Left hindlimb (tissue), 1 donor: ENCODE results near the gene PLCB4.

Experiments used
- DNase-seq: peaks from one replicate; pipeline ENCODE4 v3.0.0-alpha.2; 2018

Gene PLCB4

DNA sequence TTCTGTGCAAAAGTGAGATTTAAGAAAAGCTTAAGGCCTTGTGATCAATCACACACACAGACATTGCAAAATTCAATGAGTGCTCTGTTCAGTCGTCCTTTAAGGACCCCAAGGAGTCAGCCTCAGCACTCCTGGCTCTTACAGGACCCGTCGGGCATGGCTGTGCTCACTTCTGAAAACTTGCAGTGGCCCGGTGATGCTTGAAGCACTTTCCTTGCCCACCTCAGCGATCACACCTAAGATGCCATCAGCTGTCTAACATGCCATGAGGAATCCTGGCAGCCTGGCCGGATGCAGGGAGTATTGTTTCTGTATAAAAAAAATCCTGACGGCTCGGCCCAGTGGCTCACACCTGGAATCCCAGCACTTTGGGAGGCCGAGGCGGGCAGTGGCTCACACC lies 344.1 kb downstream of the PLCB4 start:
- DNase-seq: no peak

DNA sequence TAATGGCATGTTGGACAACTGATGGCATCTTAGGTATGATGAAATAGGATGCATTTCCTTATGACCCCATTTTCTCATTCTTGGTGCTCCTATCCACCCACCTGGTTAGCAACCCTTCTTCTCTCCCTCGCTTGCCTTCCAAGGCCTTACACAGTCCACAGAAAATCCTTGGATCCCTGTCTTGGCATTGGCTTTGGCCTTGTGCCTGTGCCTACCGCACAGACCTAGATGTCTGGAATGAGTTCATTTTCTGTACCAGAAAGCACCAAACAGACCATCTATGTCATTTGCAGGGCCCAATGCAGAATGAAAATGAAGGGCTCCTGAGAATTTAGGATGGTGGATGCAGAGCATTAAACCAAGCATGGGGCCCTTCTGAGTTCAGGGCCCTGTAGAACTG lies 346.5 kb downstream of the PLCB4 start:
- no peak for DNase-seq

DNA sequence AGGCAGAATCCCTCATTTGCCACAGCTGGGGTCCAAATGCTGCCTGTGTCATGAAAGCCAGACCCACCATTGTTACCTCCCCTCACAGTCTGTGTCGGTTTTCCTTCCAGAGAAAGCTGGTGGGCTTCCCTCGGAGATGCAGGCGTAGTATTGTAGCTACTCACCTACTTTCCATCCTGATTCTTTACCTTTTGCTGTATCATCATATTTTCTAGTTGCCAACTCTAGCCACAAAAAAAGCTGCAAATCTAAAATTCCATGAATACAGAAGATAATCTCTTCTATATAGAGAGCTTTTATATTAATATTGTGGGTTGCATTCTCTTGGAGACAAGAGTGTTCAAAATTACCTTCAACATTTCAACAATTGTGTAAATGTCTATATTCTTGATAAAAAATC lies 347.5 kb downstream of the PLCB4 start:
- no peak for DNase-seq

DNA sequence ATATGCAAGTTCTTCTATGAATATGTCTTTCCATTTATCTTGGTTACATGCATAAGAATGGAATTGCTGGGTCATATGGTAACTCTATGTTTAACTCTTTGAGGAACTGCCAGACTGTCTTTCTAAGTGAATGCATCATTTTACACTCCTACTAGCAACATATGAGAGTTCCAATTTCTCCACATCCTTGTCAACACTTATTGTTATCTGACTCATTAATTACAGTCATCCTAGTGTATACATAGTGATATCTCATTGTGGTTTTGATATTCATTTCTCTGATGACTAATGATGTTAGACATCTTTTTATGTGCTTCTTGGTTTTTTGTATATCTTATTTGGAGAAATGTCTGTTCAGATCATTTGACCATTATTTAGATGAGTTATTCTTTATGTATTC lies 348.8 kb downstream of the PLCB4 start:
- no peak for DNase-seq

DNA sequence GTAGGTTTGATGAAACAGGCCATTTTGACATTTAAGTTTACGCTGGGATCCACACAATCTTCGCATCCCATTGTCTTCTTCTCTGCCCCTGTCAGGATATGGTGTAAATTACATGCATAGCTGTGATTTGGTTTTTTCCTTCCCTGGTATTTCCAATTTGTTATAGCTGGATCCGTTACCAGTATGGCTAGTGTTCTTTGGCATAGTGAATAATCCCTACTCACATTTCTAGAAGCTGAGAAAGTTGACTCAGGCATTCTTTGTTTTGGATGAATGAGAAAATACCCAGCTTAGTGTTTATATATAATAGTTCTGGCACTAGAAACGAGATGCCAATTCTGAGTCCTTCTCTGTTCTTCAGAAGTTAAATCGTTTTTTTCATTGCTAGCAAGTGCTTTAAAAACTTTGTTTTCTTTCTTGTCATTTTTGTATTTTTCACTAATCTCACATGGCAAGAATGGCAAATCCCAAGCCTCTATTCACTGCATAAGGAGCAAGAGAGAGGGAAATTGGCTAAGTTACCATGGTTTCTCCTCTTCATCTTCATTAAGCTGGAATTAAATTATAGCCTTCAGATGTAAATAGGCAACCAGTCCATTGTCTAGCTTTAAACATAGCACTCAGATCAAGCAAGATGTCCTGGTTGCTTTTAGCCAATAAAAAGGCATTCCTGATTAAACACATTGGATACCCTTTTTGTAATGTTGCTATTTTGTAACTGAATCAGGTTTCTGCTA lies 353.6 kb downstream of the PLCB4 start:
- no peak for DNase-seq

DNA sequence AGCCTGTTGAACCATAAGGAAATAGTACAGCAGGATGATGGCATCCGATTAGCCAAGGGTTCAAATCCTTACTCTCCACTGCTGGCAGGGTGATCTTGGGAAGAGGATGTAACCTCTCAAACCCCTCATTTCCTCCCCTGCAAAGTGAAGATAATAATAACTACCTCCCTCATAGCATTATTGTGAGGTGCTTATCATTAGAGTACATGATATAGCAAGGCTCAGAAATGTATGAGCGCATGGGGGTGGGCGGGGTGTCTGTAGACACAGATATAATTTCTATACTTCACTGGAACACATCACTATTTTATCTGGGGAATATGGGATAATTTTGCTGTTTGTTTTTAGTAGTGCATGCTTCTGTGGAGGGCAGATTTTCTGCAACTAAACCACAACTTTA lies 355.7 kb downstream of the PLCB4 start:
- no peak for DNase-seq

DNA sequence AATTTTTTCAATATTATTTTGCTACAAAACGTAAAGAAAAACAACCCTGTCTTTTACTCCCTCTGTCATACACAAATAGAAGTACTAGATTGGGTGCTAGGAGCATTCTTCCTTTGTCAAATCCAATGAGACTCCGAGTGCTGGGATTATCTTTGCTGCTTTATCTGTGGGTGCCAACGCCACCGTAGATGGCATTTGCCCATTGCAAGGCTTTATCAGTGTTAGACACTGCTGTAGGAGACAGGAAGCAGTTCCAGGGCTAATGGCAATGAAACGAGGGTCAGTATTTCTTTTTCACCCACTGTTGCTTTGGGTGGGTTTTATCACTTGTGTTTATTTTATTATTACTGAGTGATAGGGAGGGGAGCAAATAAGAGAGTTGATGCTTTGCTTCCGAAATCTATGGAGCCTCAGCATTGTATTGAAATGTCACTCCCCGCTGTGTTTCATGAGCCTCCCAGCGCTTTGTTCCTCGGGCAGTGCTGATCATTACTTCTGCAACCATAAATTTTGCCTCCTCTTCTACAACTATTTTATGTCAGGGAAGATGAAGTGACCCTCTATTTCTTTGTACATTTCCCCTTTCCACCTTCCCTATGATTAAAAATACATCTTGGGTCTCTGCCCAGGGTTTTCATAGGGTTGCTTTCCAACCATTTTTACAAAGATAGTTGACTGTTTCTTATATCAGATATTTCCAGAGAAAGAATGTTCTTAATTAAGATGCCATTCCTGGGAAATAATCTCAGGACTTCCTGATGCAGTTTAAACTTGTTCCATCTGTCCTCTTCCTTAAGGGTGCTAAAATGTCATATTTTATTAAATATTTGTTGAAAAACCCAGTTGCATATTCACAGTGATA lies 358.8 kb downstream of the PLCB4 start:
- no peak for DNase-seq

DNA sequence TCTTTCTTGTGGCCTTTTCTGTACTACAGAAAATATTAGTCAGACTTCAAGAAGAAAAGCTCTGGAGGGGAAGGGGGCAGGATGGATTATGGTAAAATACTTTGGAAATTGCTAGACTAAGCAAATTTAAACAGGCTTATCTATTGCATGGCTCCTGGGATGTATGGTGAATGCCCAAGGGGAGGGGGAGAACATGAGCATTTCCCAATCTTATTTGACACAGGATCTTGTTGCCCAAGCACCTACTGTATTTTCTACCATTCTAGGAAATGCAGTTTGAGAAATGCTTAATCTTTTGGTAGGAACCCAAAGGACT lies 359.4 kb downstream of the PLCB4 start:
- no peak for DNase-seq

DNA sequence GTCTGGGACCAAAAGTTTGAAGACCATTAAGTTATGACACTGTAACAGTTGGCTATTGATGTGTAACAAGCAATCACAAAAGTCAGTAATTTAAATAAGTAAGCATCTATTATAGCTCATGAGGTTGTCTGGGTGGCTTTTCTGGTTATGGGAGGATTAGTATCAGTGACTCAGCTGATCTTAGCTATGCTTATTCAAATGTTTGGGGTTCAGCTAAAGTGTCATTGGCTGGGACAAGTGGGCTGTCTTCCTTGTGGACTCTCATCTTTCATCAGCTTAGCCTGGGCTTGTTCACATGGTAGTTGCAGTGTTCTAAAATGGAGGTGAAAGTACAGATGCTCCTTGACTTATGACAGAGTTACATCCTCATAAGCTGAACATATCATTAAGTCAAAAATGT lies 370.9 kb downstream of the PLCB4 start:
- no peak for DNase-seq

DNA sequence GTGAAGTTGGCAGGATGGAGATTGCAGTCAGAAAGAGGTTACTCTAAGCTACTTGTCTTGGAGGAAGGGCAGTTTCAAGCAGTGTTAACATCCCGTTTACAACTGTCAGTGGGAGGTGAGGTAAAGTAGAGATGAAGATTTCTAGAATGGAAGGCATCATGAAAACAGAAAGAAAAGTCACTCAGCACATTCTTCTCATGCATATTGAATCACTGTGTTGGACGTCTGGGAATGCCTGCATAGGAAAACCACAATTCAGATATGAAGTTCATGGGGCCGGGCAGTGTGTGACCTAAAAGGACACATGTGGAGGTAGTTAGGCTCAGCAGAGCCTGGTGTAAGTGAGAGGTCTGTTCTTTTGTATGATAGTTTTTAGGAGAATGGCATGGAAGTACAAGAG lies 372.0 kb downstream of the PLCB4 start:
- DNase-seq: no peak

DNA sequence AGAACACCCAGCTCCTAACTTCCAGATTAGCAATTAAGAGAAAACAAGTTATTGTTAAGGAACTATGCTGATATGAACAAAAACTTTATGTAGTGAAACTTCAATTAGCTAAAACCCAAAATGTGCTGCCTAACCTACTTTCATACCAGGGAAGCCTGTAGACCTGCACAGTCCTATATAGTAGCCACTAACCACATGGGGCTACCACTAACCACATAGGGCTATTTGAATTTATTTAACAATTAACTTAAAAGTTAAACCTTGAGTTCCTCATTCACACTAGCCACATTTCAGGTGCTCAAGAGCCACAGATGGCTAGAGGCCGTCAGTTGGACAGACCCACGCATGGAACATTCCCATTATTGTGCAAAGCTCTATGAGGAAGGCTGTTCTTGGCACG lies 373.1 kb downstream of the PLCB4 start:
- DNase-seq: no peak

DNA sequence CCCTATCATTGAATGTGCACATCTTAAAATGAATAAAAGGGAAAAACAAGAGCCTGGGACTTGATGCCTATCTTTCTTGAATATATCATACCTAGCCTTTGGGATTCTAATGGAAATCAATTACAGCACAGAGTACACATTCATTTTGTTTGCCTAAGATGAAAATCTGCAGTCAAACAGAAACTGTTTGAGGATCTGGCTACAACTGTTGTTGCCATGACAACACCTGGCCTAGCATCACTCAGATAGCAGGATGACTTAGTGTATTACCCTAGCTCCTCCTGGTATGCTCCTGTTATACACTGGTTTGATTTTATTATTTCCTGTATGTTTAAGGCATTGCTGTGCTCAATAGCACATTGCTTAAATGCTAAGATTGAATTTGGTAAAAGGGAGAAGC lies 374.0 kb downstream of the PLCB4 start:
- no peak for DNase-seq

DNA sequence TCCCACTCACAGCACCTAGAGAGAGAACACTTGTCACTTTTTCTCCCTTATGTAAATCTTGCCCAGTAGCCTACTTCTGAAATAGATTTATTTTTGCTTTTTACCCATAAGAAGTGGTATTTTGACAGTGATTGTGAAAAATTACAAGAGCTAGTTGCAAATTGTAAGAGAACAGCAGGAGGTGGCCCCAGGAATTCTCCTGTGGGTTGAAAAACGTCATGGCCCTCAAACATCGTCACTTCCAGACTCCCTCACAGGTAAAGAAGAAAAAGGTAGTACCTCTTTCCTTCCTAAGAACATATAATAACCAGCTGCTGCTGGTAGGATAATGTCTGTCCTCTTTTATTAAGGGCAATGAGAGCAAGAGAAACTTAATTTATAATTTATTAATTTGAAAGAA lies 376.0 kb downstream of the PLCB4 start:
- DNase-seq: no peak

DNA sequence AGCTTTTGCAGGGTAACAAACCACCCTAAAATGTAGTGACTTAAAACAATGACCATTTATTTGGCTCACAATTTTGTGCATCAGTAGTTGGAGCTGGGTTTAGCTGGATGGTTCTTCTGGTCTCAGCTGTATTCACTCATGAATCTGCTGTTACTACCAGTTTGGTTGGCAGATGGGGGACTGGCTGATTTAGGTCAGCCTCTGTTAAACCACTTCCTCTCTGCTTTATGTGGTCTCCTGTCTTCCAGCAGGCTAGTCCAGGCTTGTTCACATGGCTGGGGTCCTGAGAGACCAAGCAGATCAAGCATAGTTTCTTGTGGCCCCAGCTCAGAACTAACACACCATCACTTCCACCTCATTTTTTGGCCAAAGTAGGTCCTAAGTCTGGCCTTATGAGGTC lies 378.3 kb downstream of the PLCB4 start:
- no peak for DNase-seq

DNA sequence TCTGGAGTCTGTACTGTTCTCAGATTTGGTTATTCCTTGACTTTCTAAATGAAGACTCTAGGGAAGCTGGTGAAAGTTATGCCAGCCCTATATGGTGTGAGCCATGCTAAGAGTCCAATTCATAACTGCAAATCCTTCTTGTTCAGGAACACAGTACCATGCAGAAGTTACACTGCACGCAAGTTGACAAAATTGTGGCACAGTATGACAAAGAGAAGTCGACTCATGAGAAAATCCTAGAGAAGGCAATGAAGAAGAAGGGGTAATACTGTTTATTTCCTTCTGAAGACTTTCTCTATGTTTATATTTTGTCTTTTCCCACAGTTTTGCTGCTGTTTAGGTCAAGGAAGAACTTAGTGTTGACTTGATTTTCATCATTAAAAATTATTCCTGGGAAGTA lies 384.3 kb downstream of the PLCB4 start:
- no peak for DNase-seq

DNA sequence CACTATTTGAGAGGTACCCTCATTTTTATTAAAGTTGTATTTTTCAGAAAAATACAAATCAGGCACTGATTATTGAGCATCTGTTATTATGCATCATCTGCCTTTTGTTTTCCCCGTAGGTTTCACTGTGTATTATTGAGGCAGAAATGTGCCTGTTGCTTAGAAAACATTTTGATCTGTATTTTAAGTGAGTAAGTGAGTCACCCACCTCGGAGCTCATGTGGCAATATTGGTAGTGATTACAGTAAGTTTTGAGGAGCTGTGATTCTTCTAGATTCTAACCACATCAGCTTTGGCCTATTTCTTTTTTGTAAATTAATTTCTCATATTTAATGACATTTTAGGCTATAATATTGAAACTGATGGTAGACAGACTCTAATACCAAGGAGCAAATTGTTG lies 385.9 kb downstream of the PLCB4 start:
- no peak for DNase-seq

DNA sequence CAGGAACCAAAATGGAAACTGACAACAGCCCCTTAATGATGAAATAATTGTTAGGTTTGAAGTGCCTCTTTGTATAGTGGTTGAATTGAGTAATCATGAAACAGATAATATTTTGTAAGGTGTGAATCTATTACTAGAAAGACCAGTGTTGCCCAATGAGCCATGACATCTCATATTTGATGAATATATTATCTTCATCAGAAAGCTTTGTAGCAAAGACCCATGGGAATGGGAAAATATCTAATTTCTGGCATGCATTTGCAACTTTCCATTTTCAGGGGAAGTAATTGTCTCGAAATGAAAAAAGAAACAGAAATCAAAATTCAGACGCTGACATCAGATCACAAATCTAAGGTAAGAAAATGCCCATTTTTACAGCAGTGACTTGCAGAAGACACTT lies 388.2 kb downstream of the PLCB4 start:
- DNase-seq: no peak

DNA sequence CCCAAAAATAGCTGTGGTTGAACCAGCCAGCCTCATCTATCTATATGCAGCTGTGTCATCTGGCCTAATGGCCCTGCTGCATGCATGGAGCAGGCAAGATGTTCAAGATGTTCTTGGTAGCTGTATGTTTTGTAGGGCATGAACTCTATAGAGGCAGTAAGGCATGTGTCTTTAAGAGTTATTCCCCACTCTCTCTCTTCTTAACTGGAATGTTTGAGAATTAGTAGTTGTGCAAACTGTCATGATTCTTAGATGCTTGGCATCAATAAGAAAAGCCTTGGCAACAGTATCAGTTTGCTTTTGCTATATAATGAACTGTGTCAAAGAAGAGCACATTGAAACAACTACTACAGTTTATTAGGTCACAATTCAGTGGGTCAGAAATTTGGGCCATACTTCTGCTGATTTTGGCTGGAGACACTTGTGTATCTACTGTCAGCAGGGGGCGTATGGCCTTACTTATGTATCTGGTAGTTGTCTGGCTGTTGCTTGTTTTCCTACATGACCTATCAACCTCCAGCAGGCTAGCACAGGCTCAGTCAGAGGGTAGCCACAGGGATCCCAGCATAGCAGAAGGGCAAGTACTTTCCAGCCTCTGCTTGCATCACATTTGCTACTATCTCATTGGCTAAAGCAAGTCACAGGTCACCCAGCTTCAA lies 389.4 kb downstream of the PLCB4 start:
- DNase-seq: no peak

DNA sequence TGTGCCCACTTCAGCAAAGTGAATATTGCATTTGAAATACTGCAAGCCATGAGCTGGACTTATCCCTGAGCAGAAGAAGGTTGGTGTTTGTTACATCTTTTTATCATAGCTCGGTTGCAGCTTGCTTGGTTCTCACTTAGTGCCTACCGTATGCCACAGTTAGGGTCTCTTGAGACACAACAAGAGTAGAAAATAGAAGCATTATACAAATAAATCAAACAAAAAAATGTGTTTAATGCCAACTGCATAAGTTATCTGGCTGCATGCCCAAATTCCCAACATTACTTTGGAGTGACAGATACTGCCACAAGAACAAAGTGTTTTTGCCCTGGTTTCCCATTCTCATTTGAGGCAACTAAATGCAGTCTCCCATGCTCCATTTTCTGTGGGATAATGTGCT lies 391.6 kb downstream of the PLCB4 start:
- no peak for DNase-seq

DNA sequence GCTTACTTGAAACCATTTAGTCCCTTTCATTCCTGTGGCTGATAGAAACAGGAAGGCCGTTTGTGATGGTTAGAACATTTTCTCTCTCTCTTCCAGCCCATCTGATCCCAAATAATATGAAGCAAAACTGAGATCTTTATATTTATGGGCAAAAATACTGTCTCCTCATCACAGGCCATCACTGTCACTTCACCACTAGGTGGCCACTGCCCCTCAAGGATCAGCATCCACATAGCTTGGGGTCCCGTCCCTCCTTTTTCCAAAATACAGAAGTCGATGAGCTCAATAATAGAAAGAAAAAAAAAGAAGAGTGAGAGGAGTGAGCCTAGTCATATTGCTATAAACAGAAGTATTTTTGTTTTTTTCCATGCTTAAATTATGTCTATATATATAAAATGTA lies 399.1 kb downstream of the PLCB4 start:
- no peak for DNase-seq

DNA sequence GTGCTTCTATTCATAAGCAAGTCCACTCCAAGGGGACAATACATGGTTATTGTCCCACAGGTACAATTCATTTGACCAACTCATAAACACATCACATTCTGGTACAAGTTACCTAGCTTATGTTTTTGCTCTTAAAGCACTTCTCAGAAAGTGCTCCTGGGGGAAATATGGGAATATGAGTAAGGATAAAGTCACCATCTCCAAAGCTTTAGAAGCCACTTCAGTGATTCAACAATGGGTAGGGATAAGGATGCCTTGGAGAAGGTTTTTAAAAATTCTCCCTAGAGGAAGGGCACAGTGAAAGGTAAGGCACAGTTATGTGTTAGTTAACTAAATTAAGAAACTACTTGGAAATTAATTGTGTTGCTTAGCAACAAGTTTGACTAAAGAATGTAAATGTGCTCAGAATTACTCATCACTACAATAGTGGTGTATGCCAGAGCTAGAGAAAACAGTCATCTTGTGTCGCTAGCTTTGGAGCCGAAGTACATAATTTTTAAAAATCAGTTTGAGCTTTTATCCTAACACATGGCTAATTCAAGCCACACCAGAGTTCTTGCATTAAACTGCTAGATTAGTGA lies 406.0 kb downstream of the PLCB4 start:
- DNase-seq: no peak

DNA sequence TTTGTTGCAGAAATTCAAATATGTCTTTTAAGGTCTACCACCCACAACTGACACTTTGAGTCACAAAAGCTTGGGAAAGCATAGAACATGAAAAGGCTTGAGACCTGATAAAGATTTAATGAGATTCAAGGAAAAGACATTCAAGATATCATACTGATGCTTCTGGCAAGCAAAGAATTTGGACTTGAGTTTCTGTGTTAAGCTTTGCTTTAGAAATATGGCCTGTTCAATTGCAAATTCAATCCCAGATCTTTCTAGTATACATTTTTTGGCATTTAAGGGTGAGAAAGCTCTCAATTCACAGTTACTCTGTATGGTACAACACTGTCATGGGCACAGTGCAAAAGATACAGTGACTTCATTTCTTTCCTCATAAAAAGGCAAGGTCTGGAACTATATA lies 406.6 kb downstream of the PLCB4 start:
- DNase-seq: no peak

DNA sequence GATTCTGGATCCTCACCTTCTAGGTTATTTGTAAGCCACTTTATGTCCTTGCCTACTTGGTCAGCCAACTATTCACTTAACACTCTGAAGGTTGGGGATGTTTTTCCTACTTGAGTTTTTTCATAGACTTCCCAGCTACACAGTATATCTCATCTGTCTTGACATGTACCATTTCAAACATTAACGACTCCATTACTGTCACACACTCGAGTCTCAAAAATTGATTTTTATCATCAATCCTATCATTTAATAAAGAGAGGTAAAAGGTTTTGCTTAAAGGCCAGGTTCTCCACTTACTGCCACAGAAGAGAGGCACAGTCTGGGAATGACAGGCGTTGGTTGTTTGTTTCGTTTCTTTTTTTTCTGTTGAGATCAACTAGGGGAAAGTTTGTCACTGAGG lies 407.3 kb downstream of the PLCB4 start:
- DNase-seq: no peak

DNA sequence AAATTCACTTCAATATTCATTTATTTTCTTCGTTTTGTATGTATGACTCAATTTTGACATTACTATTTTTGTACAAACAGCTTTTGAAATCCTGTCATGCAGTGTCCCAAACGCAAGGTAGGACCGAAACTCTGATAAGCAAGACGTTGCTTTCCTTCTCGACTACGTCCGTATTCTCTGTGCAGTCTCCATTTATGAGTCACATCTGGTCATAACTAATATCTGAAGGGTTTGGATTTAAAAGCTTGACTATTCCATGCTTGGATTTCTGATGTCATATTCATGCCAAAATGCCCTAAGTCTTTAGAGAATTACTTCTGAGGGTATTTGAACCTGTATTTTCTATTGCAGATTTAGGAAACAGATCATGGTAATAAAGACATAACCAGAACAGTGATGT lies 407.8 kb downstream of the PLCB4 start:
- DNase-seq: no peak
